HFFc6 (cell line): ENCODE results near the gene DERA. TPM values are rescaled to one million over a fixed set of nuclear protein-coding genes. Genes with fewer than 3 reads are reported as not detected.

ENCODE experiments used
- DNase-seq: peaks from one replicate; pipeline ENCODE4 v3.0.0-alpha.2; 2018
- H3K27ac Mint-ChIP-seq: 2 replicates; pipeline ENCODE4 v1.8.0; 2020; ENCODE audit warnings: mild to moderate bottlenecking, mixed read lengths
- H3K27me3 Mint-ChIP-seq: 2 replicates; pipeline ENCODE4 v1.8.0; 2021; ENCODE audit warnings: mild to moderate bottlenecking, moderate library complexity, mixed read lengths; ENCODE audit not compliant: insufficient read depth
- H3K36me3 Mint-ChIP-seq: 2 replicates; pipeline ENCODE4 v1.8.0; 2021; ENCODE audit warnings: low read depth, mixed read lengths
- H3K4me1 Mint-ChIP-seq: 2 replicates; pipeline ENCODE4 v1.8.0; 2020; ENCODE audit warnings: low read depth, mixed read lengths
- H3K4me3 Mint-ChIP-seq: 2 replicates; pipeline ENCODE4 v1.8.0; 2020; ENCODE audit warnings: mild to moderate bottlenecking, moderate library complexity, mixed read lengths
- H3K9me3 Mint-ChIP-seq: 2 replicates; pipeline ENCODE4 v1.8.0; 2020; ENCODE audit warnings: mild to moderate bottlenecking, mixed read lengths
- total RNA-seq, 6 experiments: library from RNA; stranded (reverse); fragmentation: NEBNext Ultra II Directional; extraction: Animal tissue kit (Norgen Biotek cat#: 25700); gene quantifications; 2 replicates in 1 of 6; 3 replicates in 5 of 6; pipeline ENCODE4 v1.2.3, GENCODE V29; 2021
- TF ChIP-seq, protein P1 (sequence below): fragments of 200-600 bp; sonication (generic); IDR thresholded peaks from 2 replicates; pipeline ENCODE4 v1.5.0; 2021; ENCODE audit warnings: antibody characterized with exemption, mild to moderate bottlenecking

DERA gene
- total RNA-seq, 6 experiments from 2014 or later: 28.1 to 46.4 (median 36.3) TPM

DNA sequence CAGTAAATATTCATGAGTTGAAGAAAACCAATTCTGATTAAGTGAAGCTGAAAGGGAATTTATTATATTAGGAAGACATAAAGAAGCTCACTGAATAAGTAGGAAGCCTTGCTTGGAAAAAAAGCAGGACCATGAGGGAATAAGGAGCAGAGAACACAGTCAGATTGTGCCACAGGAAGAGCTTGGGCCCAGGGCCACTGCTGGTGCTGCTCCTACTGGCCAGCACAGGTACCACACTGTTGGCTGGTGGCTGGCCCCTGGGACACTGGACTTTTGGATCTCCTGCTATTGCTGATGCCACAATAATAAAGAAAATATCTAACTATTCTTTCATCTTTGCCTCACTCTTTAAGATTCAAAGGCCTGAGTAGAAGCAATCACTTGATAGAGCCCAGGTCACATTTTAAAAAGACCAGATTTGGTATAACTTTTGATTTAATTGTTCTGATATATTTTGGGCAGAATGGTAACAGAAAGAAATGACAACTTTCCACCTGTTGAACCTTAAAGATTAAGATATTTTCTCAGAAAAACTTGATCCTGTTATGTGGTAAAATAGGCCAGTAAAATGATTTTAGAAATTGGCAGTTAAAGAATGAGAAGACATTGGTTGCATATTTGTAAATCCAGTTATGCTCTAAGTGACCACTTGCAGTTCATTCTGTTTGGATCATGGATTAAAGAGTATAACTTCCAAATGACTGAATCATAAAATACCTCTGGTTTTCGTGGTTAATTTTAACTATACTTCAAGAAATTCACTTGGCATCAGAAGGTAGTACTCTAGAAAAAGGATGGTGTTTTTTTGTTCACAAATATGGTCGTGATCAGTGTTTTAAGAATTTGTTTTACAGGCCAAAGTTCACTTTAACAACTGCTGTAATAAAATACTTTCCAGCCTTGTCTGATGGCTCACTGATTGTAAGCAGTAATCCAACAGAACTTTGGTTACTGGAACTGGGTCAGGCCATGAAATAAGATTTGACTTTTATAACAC lies 68.3 kb downstream of the DERA start:
- Mint-ChIP-seq H3K4me1 (peaks cover 72% of the 10 kb centered on the region), H3K4me3 (peak overlapping the region; percentile 56)

DNA sequence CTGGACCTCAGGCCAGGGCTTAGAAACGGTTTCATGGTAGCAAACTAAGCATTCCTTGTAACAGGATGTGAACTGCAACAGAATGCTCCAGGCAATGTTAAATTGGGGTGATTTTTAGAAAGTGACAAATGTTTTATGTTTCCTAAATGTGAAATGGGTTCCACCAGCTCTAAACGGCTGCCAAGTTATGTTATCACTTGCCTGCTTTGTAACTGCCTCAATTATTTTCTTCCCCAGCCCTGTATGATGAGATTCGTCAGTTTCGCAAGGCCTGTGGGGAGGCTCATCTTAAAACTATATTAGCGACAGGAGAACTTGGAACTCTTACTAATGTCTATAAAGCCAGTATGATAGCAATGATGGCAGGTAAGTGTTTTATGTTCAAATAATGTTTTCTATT lies 70.9 kb downstream of the DERA start:
- Mint-ChIP-seq H3K9me3 (no peaks in the 10 kb centered on the region), H3K36me3 (peaks cover 3% of the 10 kb centered on the region; the same call in 1 of the 2 replicates), H3K27ac (peak overlapping the region; percentile 56; the same call in 1 of the 2 replicates), H3K4me3 (no peak overlapping the region; the same call in 1 of the 2 replicates), H3K27me3 (no peaks in the 10 kb centered on the region; the same call in 1 of the 2 replicates), H3K4me1 (peaks cover 84% of the 10 kb centered on the region)
- TF ChIP-seq, protein P1, sequence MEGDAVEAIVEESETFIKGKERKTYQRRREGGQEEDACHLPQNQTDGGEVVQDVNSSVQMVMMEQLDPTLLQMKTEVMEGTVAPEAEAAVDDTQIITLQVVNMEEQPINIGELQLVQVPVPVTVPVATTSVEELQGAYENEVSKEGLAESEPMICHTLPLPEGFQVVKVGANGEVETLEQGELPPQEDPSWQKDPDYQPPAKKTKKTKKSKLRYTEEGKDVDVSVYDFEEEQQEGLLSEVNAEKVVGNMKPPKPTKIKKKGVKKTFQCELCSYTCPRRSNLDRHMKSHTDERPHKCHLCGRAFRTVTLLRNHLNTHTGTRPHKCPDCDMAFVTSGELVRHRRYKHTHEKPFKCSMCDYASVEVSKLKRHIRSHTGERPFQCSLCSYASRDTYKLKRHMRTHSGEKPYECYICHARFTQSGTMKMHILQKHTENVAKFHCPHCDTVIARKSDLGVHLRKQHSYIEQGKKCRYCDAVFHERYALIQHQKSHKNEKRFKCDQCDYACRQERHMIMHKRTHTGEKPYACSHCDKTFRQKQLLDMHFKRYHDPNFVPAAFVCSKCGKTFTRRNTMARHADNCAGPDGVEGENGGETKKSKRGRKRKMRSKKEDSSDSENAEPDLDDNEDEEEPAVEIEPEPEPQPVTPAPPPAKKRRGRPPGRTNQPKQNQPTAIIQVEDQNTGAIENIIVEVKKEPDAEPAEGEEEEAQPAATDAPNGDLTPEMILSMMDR: no peak
- DNase-seq: peak; percentile 24

More for the DNA sequence above, 68.3 kb downstream of the DERA start:
- Mint-ChIP-seq H3K9me3 (no peaks in the 10 kb centered on the region), H3K27me3 (peaks cover 4% of the 10 kb centered on the region; the same call in 1 of the 2 replicates), H3K27ac (peak overlapping the region; percentile 73), H3K36me3 (peaks cover 18% of the 10 kb centered on the region)
- DNase-seq: peak; percentile 92
- TF ChIP-seq, protein P1: peak; percentile 83

DNA sequence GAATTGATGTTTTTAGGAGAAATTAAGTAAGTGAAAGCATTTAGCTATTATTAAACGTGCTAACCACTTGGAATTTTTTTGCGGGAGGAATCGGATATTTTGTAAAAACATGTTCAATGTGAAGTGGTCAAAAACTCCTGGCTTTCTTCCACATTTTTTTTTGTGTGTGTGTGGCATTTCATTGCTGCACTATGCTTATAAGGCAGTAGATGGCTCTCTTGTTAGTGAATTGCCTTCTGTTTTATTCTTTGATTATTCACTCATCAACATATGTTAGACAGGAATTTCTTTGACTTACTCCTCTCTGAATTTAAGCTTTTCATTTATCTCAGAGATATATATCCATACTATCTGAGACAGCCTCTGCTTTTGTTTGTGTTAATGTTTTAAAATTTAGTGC lies 71.3 kb downstream of the DERA start:
- H3K27ac Mint-ChIP-seq: peak overlapping the region; percentile 56; the same call in 1 of the 2 replicates
- H3K9me3 Mint-ChIP-seq: no peaks in the 10 kb centered on the region
- peaks cover 1% of the 10 kb centered on the region for H3K36me3 Mint-ChIP-seq
- H3K4me1 Mint-ChIP-seq: peaks cover 80% of the 10 kb centered on the region
- DNase-seq: peak; percentile 63
- H3K4me3 Mint-ChIP-seq: no peak overlapping the region; the same call in 1 of the 2 replicates
- TF ChIP-seq, protein P1: peak; percentile 73
- H3K27me3 Mint-ChIP-seq: no peaks in the 10 kb centered on the region; the same call in 1 of the 2 replicates

DNA sequence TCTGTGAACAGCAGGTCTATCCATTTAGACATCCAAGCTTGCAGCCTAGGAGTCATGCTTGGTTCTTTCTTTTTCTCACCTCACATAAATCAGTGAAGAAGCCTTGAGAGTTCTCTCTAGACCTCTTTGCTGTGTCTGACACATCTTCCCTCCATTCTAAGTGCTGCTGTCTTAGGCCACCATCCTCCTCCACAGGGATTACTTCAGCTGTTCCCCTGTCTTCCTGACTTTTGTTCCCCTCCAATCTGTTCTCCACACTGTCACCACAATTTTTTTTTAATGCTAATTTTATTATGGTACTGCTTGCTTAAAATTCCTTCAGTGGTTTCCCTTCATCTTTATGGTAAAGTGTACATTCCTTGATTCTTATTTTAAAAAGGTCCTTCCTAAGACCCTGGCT lies 71.8 kb downstream of the DERA start:
- Mint-ChIP-seq H3K4me3 (no peak overlapping the region), H3K9me3 (no peaks in the 10 kb centered on the region), H3K4me1 (peaks cover 75% of the 10 kb centered on the region), H3K36me3 (peaks cover 6% of the 10 kb centered on the region), H3K27me3 (no peaks in the 10 kb centered on the region; the same call in 1 of the 2 replicates), H3K27ac (peak overlapping the region; percentile 56)
- no peak for DNase-seq
- TF ChIP-seq, protein P1: no peak

DNA sequence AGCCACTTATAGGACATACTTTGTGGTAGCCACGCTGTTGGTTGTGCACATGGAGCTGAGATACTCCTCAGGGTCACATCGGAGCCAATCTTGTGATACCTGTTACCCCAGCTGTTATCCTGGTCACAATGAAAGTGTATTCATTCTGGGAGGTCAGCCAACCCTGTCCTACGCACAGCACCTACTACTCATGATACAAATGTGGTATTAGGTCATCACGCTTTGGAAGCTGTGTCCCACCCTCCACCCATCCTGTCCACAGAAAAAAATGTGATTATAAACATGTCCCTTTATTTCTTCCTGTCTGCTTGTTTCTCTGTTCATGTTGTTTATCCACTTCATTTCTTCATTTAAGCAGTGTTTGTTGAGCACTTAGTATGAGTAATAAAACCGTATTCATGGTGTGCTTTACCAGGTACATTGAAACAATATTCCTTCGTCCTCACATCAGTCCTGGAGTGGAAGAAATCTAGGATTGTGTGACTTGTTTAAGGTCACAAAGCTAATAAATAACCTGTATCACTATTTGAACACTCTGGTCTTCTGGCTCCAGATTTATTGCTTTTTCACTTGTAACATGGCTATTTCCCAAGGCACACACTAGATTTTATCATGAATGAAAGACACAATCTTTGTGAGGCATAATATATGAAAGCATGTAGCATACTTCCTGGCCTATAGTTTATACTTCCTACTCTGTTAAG lies 73.1 kb downstream of the DERA start:
- Mint-ChIP-seq H3K4me1 (peaks cover 62% of the 10 kb centered on the region), H3K9me3 (no peaks in the 10 kb centered on the region), H3K27ac (no peak overlapping the region), H3K27me3 (no peaks in the 10 kb centered on the region; the same call in 1 of the 2 replicates), H3K36me3 (peaks cover 11% of the 10 kb centered on the region), H3K4me3 (no peak overlapping the region)
- TF ChIP-seq, protein P1: no peak
- DNase-seq: no peak
